Inflammatory macrophage treated with lipopolysaccharide for 1 hour (primary cell): ENCODE results near the gene SPDYE3.
"Not testable (repeated sequence)": the region's sequence is repeated elsewhere in the genome, so short reads cannot be mapped to it uniquely, and the experiment has no call there.

Experiments
- DNase-seq, 2 donors: peaks; one replicate each; pipeline ENCODE4 v3.0.0-alpha.2; 2020 to 2022

SPDYE3 gene

GRCh38 chr7:100352984-100353684 is 45.6 kb downstream of the SPDYE3 start:
- DNase-seq, result no peak

GRCh38 chr7:100353685-100354330 is 46.3 kb downstream of the SPDYE3 start:
- no peak for DNase-seq

GRCh38 chr7:100356416-100357068 is 49.0 kb downstream of the SPDYE3 start:
- DNase-seq, result no peak

GRCh38 chr7:100357131-100357561 is 49.6 kb downstream of the SPDYE3 start:
- no peak for DNase-seq

- no peak for DNase-seq
Observed at GRCh38 chr7:100358027-100358856, 50.7 kb downstream of the SPDYE3 start, which contains the start of gene PILRB. PILRB (plus strand) TSS chr7:100358117; CDS start chr7:100358303, 186 bp downstream.

- no peak for DNase-seq
Observed at GRCh38 chr7:100358857-100359212, 51.3 kb downstream of the SPDYE3 start.

- DNase-seq, result peak; percentile 76 to 89
Observed at GRCh38 chr7:100360135-100360854, 52.8 kb downstream of the SPDYE3 start.

- no peak for DNase-seq
Observed at GRCh38 chr7:100363098-100363497, 55.6 kb downstream of the SPDYE3 start.

- DNase-seq, result not testable (repeated sequence)
Observed at GRCh38 chr7:100363797-100364196, 56.3 kb downstream of the SPDYE3 start.

- DNase-seq, result no peak
Observed at GRCh38 chr7:100364480-100364879, 57.0 kb downstream of the SPDYE3 start.

GRCh38 chr7:100365998-100366367 is 58.5 kb downstream of the SPDYE3 start:
- DNase-seq, result not testable (repeated sequence)

GRCh38 chr7:100366411-100367250 is 59.1 kb downstream of the SPDYE3 start:
- no peak for DNase-seq

- DNase-seq, result no peak
Observed at GRCh38 chr7:100367251-100367620, 59.7 kb downstream of the SPDYE3 start.

- peak in 1 of 2 donors; percentile 67 for DNase-seq
Observed at GRCh38 chr7:100367676-100368613, 60.4 kb downstream of the SPDYE3 start.

GRCh38 chr7:100369105-100369504 is 61.6 kb downstream of the SPDYE3 start:
- DNase-seq, result peak; percentile 92 to 98

- no peak for DNase-seq
Observed at GRCh38 chr7:100370303-100370702, 62.8 kb downstream of the SPDYE3 start.

- DNase-seq, result no peak
Observed at GRCh38 chr7:100370746-100371145, 63.2 kb downstream of the SPDYE3 start.

- DNase-seq, result peak in 1 of 2 donors; percentile 85
Observed at GRCh38 chr7:100371561-100372171, 64.2 kb downstream of the SPDYE3 start.
